ENCODE data around the gene ATP8B3.
"Not testable (repeated sequence)": the region's sequence is repeated elsewhere in the genome, so short reads cannot be mapped to it uniquely, and the experiment has no call there.

The ATP8B3 gene

GRCh38 chr19:1765904-1766799, 45.9 kb downstream of the ATP8B3 start:
- no peak for DNase-seq (ENCODE audit: low spot score in 2 of 2)
- Histone ChIP-seq H3K4me3 (no peak overlapping the region), H3K4me1 (no peaks in the 10 kb centered on the region), H3K36me3 (replicated peaks) (no peaks in the 10 kb centered on the region), H3K27me3 (ENCODE audit: low read depth) (peaks cover 65% of the 10 kb centered on the region), H3K9me3 (peaks cover 9% of the 10 kb centered on the region)
- in situ Hi-C loops (cut with MboI; ENCODE audit: low sequenced_read_pairs) = loop anchor here (10.0 kb wide), 1 partner anchor 91 kb away; no protein-coding TSS in a partner anchor

- no peaks in the 10 kb centered on the region for H3K4me1 ChIP-seq
- H3K36me3 ChIP-seq (replicated peaks) = no peaks in the 10 kb centered on the region
- in situ Hi-C loops (cut with MboI; ENCODE audit: low sequenced_read_pairs) = loop anchor here (10.0 kb wide), 1 partner anchor 91 kb away; no protein-coding TSS in a partner anchor
- H3K27me3 ChIP-seq (ENCODE audit: low read depth) = peaks cover 73% of the 10 kb centered on the region
- H3K9me3 ChIP-seq = peaks cover 1% of the 10 kb centered on the region
- H3K4me3 ChIP-seq = no peak overlapping the region
- no peak for DNase-seq (ENCODE audit: low spot score in 2 of 2)
Measured at GRCh38 chr19:1765232-1765903, 46.7 kb downstream of the ATP8B3 start.

GRCh38 chr19:1764729-1765128, 47.3 kb downstream of the ATP8B3 start:
- H3K4me1 ChIP-seq = no peaks in the 10 kb centered on the region
- H3K36me3 ChIP-seq (replicated peaks) = no peaks in the 10 kb centered on the region
- DNase-seq (ENCODE audit: low spot score in 2 of 2) = no peak
- no peaks in the 10 kb centered on the region for H3K9me3 ChIP-seq
- peaks cover 79% of the 10 kb centered on the region for H3K27me3 ChIP-seq (ENCODE audit: low read depth)
- in situ Hi-C loops (cut with MboI; ENCODE audit: low sequenced_read_pairs) = loop anchor here (10.0 kb wide), 1 partner anchor 90 kb away; no protein-coding TSS in a partner anchor
- no peak overlapping the region for H3K4me3 ChIP-seq

- H3K36me3 ChIP-seq (replicated peaks) = no peaks in the 10 kb centered on the region
- in situ Hi-C loops (cut with MboI; ENCODE audit: low sequenced_read_pairs) = loop anchor here (10.0 kb wide), 1 partner anchor 89 kb away; no protein-coding TSS in a partner anchor
- H3K4me1 ChIP-seq = no peaks in the 10 kb centered on the region
- DNase-seq (ENCODE audit: low spot score in 2 of 2) = no peak
- no peaks in the 10 kb centered on the region for H3K9me3 ChIP-seq
- H3K27me3 ChIP-seq (ENCODE audit: low read depth) = peaks cover 83% of the 10 kb centered on the region
- no peak overlapping the region for H3K4me3 ChIP-seq
Measured at GRCh38 chr19:1763648-1764639, 48.1 kb downstream of the ATP8B3 start.

GRCh38 chr19:1762243-1763117, 49.6 kb downstream of the ATP8B3 start:
- in situ Hi-C loops (cut with MboI; ENCODE audit: low sequenced_read_pairs) = loop anchor here (10.0 kb wide), 1 partner anchor 88 kb away; no protein-coding TSS in a partner anchor
- no peak overlapping the region for H3K4me3 ChIP-seq
- H3K27me3 ChIP-seq (ENCODE audit: low read depth) = peaks cover 94% of the 10 kb centered on the region
- no peak for DNase-seq (ENCODE audit: low spot score in 2 of 2)
- no peaks in the 10 kb centered on the region for H3K36me3 ChIP-seq (replicated peaks)
- H3K4me1 ChIP-seq = no peaks in the 10 kb centered on the region
- H3K9me3 ChIP-seq = no peaks in the 10 kb centered on the region

GRCh38 chr19:1761528-1762242, 50.4 kb downstream of the ATP8B3 start:
- H3K4me3 ChIP-seq = no peak overlapping the region
- no peaks in the 10 kb centered on the region for H3K36me3 ChIP-seq (replicated peaks)
- in situ Hi-C loops (cut with MboI; ENCODE audit: low sequenced_read_pairs) = loop anchor here (10.0 kb wide), 1 partner anchor 87 kb away; no protein-coding TSS in a partner anchor
- no peak for DNase-seq (ENCODE audit: low spot score in 2 of 2)
- H3K9me3 ChIP-seq = no peaks in the 10 kb centered on the region
- peaks cover 96% of the 10 kb centered on the region for H3K27me3 ChIP-seq (ENCODE audit: low read depth)
- H3K4me1 ChIP-seq = no peaks in the 10 kb centered on the region

- H3K27me3 ChIP-seq (ENCODE audit: low read depth) = peaks cover 96% of the 10 kb centered on the region
Measured at GRCh38 chr19:1760786-1761527, 51.1 kb downstream of the ATP8B3 start.

GRCh38 chr19:1760020-1760419, 52.1 kb downstream of the ATP8B3 start:
- DNase-seq (ENCODE audit: low spot score in 2 of 2) = no peak
- H3K9me3 ChIP-seq = no peaks in the 10 kb centered on the region
- peaks cover 96% of the 10 kb centered on the region for H3K27me3 ChIP-seq (ENCODE audit: low read depth)
- in situ Hi-C loops (cut with MboI; ENCODE audit: low sequenced_read_pairs) = loop anchor here (10.0 kb wide), 1 partner anchor 85 kb away; no protein-coding TSS in a partner anchor
- H3K4me1 ChIP-seq = no peaks in the 10 kb centered on the region
- H3K36me3 ChIP-seq (replicated peaks) = no peaks in the 10 kb centered on the region
- no peak overlapping the region for H3K4me3 ChIP-seq

More at GRCh38 chr19:1760786-1761527, 51.1 kb downstream of the ATP8B3 start:
- not testable (repeated sequence) for H3K36me3 ChIP-seq (replicated peaks); DNase-seq (ENCODE audit: low spot score in 2 of 2); H3K4me1 ChIP-seq; H3K9me3 ChIP-seq; H3K4me3 ChIP-seq
- in situ Hi-C loops (cut with MboI; ENCODE audit: low sequenced_read_pairs) = loop anchor here (10.0 kb wide), 1 partner anchor 86 kb away; no protein-coding TSS in a partner anchor

- no peak overlapping the region for H3K4me3 ChIP-seq
- H3K27me3 ChIP-seq (ENCODE audit: low read depth) = peaks cover 95% of the 10 kb centered on the region
- in situ Hi-C loops (cut with MboI; ENCODE audit: low sequenced_read_pairs) = no loop called here
Measured at GRCh38 chr19:1758959-1759903, 52.8 kb downstream of the ATP8B3 start.

GRCh38 chr19:1758231-1758577, 53.9 kb downstream of the ATP8B3 start:
- H3K36me3 ChIP-seq (replicated peaks) = no peaks in the 10 kb centered on the region
- in situ Hi-C loops (cut with MboI; ENCODE audit: low sequenced_read_pairs) = no loop called here
- H3K27me3 ChIP-seq (ENCODE audit: low read depth) = peaks cover 85% of the 10 kb centered on the region
- DNase-seq (ENCODE audit: low spot score in 2 of 2) = no peak
- H3K4me1 ChIP-seq = no peaks in the 10 kb centered on the region
- no peaks in the 10 kb centered on the region for H3K9me3 ChIP-seq
- no peak overlapping the region for H3K4me3 ChIP-seq

More at GRCh38 chr19:1758959-1759903, 52.8 kb downstream of the ATP8B3 start:
- Histone ChIP-seq H3K36me3 (replicated peaks) (no peaks in the 10 kb centered on the region), H3K4me1 (no peaks in the 10 kb centered on the region), H3K9me3 (no peaks in the 10 kb centered on the region)
- DNase-seq (ENCODE audit: low spot score in 2 of 2) = no peak

All from HAP-1 (cell line).